ENCODE data around the gene ARAP2.
A peak's percentile ranks its signal among the peaks of the same experiment; 100 is the strongest.
"Not testable (repeated sequence)": the region's sequence is repeated elsewhere in the genome, so short reads cannot be mapped to it uniquely, and the experiment has no call there.

The ARAP2 gene

DNA sequence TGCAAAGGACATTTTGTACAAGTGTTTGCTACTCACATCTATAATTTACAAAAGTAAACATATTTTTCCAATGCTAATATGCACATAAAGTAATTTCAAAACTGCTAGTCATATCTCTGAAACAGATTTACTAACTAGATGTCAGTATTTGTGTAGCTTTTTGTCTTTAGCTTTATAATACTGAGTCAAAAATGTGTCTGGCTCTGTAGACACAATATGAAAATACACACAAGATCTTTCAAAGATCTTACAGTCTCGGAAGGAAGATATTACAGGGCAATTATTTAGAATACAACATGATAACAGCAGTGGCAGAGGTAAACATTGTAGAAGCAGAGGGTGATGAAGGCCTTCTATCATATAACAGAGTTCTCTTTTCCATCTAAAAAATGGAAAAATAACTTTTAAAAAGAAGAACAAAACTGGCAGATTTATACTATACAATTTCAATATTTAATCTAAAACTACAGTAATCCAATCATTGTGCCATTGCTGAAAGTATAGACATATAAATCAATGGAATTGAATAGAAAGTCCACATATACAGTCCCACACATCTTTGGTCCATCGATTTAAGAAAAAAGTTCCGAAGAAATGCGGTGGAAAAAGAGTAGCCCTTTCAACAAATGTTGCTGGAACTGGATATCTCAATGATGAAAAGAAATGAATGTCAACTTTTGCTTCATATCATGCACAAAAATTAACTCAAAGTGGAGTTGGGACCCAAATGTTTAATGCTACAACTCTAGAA lies 29.4 kb downstream of the ARAP2 start:
- DNase-seq, result no peak

- peak; percentile 51 to 62 for DNase-seq
Observed at GRCh38 chr4:36213977-36214376, 30.3 kb downstream of the ARAP2 start.

DNA sequence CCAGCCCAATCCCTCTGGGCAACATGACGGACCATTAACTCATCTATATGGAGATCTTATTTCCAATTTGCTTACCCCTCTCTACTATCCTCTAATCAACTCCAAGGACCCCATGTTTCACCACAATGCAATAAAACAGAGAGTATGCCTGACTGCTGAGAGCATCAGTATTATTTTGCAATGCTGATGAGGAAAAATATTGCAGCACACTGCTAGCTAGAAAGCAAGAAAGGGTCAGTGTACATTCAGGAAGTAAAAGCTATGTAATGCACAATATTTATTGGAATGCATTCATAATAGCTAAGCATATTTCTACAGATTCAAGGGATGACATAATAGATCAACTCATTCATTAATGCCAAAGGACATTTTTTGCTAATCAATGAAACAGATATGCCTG lies 33.2 kb downstream of the ARAP2 start:
- DNase-seq, result no peak

DNA sequence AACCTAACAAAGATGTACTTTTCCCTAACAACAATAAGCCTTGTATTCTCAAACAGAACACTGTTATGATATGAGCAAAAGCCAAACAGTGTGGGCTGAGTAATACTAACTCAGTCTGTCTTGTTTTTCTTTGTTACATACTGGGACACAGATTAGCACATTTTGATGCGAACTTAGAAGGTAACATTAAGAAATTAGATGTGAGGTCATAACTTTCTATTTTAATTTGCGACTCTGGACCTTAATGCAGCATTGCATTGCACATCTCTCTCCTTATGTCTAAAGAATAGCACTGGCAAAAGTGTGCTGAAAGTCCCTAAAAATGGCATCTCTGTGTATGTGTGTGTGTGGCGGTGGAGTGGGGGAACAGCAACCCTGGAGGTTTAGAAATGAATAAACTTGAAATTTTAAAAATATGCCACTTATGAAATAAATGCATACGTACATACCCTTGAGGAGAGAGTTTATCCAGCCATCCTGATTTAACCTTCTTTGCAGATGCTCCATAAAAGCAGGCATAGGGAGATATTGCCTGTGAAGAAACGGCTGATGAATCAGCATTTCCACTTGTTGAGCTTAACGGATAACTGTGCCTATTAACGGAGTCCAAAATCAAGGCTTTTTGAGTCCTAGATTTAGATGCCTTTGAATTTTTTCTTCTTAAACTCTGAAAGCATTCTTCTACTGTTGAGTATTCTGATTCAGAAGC lies 34.2 kb downstream of the ARAP2 start:
- DNase-seq, result no peak

GRCh38 chr4:36208893-36209473 lies 35.3 kb downstream of the ARAP2 start:
- DNase-seq, result no peak

- no peak for DNase-seq
Observed at GRCh38 chr4:36207831-36208520, 36.3 kb downstream of the ARAP2 start.

GRCh38 chr4:36207367-36207766 lies 36.9 kb downstream of the ARAP2 start:
- DNase-seq, result no peak

DNA sequence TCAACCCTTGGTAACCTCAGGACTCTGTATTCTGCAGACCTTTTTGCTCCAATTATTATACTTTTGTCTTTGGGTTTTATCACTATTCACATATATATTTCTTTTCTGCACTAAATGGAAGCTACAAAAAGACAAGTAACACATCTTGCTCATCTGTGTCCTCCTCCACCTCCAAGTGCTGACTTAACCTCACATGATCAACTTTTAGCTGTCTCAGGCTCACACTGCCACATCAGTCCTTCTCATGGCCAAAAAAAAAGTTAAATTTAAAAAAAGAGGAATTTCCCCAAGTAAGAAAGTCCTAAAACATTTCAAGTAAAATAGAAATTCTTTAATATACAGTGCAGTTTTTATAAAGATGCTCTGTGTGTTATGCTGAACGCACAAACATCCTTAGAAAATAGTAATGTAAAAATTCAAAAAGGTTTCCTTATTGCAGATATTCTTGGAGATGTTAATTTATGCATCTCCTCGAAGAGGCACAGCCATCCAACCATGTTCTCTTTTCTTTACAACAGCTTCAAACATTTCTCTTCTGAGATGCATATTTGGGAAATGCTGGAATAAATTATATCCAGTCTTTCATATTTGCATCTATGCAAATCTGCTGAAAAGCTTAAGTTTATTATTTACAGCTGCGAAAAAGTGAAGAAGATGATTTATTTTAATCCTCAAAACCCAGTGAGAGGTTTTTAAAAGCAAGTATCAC lies 37.6 kb downstream of the ARAP2 start:
- no peak for DNase-seq

- DNase-seq, result no peak
Observed at GRCh38 chr4:36206012-36206411, 38.3 kb downstream of the ARAP2 start.

- no peak for DNase-seq
Observed at GRCh38 chr4:36198861-36199260, 45.5 kb downstream of the ARAP2 start.

DNA sequence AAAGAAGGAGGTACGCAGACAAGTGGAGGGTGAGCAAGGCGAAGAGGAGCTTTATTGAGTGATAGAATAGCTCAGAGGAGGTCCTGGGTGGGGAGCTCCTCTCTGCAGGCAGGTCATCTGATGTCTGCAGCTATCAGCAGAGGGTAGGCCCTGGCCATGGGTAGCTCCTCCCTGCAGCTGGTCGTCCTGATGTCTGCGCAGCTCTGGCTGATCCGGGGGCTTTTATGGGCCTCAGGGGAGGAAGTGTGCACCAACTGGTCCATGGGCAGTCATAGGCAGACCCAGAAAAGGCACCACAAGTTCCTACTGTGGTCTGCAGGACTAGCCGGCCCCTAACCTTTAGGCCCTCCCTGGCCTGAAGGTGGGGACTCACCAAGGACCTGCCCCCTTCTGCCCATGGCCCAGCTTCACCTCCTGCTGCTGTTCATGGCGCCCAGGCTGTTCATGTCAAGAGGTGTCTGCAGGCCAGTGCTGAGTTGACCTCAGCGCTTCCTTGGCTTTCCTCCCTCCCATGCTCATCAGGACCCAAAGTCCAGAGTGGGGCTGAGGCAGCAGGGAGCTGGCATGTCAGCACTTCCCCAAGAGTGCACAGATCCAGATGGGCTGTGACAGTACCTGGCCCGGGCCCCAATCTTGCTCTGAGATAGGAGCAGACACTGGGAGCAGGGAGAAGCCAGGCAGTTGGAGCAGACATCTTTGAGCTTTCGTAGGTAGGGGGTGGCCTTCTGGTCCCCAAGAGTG lies 46.1 kb downstream of the ARAP2 start:
- no peak for DNase-seq

GRCh38 chr4:36197501-36197900 lies 46.8 kb downstream of the ARAP2 start:
- no peak for DNase-seq

DNA sequence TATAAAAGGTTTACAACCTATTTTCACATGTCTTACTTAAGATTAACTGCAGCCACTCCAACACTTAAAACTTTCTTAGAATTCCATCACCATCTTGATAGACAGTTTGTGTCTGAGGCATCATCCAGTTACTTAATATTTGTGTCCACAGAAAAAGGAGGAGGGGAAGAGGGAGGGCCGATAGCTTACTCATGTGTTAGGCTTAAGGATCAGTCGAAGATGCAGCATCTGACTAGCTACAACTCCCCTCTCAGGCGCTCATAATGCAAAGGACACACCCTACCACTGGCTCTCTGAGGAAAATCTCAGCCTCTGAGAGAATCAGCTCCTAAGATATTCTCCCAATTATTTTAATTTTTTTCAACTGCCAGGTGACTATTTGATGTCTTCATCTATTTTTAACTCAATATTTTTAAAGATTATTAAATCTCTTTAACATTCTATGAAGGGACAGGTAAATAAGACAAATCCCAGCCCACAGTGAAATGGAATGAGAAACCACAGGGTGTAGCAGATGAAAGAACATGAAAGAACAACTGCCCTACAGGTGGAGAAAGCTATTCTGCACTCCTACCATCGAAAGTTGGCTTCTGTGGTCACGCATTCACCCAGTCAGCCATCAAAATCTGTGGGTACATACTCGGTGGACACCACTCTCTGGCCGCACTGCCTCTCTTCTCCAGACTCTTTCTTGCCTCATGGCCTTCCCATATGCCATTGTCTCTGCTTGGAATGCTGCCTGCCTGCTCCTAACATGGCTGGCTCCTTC lies 48.0 kb downstream of the ARAP2 start:
- no peak for DNase-seq

GRCh38 chr4:36192922-36193321 lies 51.4 kb downstream of the ARAP2 start:
- no peak for DNase-seq

DNA sequence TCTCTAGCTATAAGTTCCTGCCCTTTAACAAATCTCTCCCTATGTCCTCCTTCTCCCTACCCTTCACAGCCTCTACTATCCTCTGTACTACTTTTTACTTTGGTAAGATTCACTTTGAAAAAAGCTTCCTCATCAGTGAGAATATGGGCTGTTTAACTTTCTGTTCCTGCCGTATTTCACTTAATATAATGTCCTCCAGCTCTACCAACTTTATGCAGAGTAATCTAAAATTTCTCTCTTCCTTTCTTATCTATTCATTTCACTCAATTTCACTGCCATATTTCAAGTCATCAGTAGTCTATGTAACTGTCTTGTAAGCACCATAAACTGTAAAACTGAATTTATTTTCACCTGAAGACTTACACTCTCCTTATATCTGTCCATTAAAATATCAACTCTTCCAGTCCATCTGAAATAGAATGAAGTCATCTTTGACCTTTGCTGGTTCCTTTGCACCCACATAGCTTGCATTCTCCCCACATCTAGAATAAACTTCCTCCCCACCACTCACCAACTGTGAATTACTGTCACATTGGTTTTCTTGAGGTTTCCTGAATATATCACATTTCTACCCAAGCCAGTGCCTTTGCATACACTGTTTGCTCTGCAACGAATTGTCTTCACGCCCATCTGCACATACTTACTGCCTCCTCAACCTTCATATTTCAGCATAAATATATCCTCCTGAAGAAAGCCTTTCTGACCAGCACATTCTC lies 54.6 kb downstream of the ARAP2 start:
- no peak for DNase-seq

DNA sequence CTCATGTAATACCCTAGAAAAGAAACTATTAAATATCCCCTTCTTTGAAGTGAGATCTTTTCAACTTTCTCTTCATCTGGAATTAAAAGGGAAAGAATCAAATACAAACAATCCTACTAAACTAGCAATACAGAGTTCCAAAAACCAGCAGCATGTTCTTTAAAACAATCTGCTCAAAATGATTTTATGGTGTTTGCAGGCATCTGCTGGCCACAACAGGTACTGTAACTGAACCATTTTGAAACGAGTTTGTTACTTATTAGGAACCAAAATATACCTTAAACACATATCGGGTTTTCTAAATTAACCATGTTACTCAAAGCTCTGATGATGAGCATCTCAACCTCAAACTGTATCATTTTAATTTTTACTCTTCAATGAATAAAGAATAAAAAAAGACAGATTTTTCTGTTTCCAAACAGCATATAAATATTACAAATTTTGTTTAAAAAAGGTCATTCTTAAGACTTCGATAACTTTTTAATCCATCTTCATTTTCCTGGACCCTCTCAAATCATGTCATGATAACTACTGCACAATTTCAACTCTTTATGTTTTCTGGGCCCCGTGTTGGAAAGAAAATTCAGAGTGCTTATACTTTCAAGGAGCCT lies 56.5 kb downstream of the ARAP2 start:
- DNase-seq, result no peak

- DNase-seq, result no peak
Observed at GRCh38 chr4:36183665-36184393, 60.5 kb downstream of the ARAP2 start.

- DNase-seq, result no peak
Observed at GRCh38 chr4:36183232-36183631, 61.1 kb downstream of the ARAP2 start.

- not testable (repeated sequence) for DNase-seq
Observed at GRCh38 chr4:36182315-36182714, 62.0 kb downstream of the ARAP2 start.

DNA sequence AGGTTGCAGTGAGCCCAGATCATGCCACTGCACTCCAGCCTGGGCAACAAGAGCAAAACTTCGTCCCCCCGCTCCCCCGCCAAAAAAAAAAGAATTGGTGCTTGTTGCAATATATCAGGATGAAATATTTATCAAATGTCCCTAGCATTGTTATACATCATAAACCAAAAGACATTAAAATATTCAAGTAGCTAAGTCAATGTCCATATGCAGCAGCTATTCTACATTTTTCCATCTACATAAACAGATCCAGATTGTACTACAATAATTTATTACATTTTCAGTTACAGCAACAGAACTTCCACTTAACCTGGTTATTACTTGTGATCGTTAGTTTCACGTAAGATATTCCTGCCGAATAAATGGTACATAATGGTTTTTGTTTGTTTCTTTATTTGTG lies 64.1 kb downstream of the ARAP2 start:
- no peak for DNase-seq

Measured in NCI-H1930 (cell line).